Measurements from ENCODE around the gene SPRR5. TPM values are rescaled to one million over a fixed set of nuclear protein-coding genes. Genes with fewer than 3 reads are reported as not detected.

The SPRR5 gene
- total RNA-seq, 4 donors from 2014 or later: 41.5 to 137 (median 78.1) TPM

DNA sequence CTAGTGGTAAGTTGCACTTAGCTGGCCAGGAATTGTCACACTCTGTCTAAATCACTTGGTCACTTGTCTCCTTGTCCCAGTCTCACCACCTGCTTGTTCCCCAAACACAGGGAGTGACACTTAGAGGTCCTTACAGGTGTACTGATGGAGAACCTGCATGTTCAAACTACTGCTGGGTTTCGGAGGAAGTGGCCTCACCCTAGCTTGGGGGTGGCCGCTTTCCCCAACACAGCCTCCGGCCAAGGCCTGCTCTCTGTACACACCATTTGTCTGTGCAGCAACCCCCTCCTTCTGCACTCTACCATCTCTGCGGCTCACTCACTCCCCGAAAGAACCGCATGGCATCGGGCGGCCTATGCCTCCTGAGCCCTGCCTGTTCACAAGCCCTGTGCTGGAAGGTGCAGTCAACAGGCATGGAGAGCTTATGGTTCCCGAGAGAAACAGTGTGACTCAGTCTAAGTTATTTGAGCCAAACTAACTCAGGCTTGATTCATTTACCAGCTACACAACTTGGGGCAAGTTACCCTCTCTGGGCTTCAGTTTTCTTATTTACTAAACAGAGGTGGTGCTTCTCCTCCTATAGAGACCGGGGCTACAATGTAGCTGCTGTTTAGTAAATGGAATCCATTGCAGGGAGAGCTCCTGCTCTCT is 12.9 kb downstream of the SPRR5 start:
- WGBS, 2 donors: 89 to 91% methylated on average over 10 of the region's 10 CpGs
- no peak overlapping the region for H3K4me3 ChIP-seq (ENCODE audit: low read depth, poor library complexity, severe bottlenecking)
- intact Hi-C loops (cut with DNase I; ENCODE audit: low total_unique reads): no loop called here
- peak in 1 of 2 donors; percentile 70 for DNase-seq (ENCODE audit: low spot score in 2 of 2)
- TF ChIP-seq, protein P1, sequence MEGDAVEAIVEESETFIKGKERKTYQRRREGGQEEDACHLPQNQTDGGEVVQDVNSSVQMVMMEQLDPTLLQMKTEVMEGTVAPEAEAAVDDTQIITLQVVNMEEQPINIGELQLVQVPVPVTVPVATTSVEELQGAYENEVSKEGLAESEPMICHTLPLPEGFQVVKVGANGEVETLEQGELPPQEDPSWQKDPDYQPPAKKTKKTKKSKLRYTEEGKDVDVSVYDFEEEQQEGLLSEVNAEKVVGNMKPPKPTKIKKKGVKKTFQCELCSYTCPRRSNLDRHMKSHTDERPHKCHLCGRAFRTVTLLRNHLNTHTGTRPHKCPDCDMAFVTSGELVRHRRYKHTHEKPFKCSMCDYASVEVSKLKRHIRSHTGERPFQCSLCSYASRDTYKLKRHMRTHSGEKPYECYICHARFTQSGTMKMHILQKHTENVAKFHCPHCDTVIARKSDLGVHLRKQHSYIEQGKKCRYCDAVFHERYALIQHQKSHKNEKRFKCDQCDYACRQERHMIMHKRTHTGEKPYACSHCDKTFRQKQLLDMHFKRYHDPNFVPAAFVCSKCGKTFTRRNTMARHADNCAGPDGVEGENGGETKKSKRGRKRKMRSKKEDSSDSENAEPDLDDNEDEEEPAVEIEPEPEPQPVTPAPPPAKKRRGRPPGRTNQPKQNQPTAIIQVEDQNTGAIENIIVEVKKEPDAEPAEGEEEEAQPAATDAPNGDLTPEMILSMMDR (IDR thresholded peaks at IDR 0.05): no peak
- TF ChIP-seq POLR2A (IDR thresholded peaks at IDR 0.05): no peak

DNA sequence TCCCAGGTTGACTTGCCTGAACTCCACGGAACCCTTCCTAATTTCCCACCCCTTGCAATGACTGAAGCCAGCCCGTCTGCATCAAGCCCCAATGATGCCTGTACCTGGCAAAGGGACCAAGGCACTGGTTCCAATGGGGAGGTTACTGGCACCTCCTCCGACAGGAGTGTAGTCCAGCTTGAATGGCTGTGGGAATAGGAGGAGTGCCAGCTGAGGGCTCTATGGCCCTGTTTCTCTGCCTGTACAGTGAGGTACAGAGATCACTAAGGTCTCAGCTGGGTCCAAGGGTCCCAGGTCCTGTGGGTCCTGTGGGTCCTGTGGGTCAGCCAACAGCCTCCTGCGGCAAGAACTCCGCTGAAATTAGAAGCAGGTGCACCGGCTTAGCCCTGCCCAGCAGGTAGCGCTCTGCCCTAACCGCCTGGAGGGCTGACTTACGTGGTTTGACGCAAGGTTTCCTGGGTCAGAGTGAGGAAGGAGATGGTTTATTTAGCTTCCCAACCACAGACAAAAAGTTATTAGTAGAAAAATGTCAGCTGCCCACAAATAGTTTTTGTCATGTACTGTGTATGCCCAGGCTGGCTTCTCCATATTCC is 13.5 kb downstream of the SPRR5 start:
- WGBS, 2 donors: 60 to 69% methylated on average over 9 to 10 of the region's 10 CpGs
- no peak overlapping the region for H3K4me3 ChIP-seq (ENCODE audit: low read depth, poor library complexity, severe bottlenecking)
- intact Hi-C loops (cut with DNase I; ENCODE audit: low total_unique reads): no loop called here
- no peak for TF ChIP-seq POLR2A (IDR thresholded peaks at IDR 0.05)
- TF ChIP-seq, protein P1 (IDR thresholded peaks at IDR 0.05): no peak
- DNase-seq (ENCODE audit: low spot score in 2 of 2): peak in 1 of 2 donors; percentile 72

DNA sequence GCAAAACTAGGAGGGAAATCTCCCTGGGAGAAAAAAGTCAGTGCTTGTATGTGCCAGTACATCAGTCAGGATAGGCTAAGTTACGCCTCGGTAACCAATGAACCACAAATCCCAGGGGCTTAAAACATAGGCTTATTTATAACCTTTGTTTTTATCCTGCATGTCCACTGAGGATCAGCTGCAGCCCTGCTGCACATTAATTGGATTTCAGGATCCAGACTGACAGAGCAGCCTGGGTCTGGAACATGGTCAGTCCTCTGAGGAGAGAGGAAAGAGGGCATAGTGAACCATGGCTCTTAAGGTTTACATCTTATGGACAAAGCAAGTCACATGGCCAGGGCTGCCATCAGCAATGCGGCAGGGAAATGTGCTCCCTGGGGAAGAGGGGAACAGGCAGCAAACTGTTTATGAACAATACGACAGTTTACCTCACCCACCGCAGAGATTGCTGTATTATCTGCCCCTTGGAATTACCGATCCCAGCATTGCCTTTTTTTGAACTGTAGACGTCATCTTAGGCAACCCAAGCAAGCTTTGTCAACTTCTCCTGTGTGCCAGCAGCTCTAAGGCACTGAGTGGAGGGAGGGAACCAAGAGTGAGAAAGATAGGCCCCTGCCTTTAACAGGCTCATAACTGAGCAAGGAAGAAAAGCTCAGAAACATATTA is 14.4 kb downstream of the SPRR5 start:
- peak in 1 of 2 donors; percentile 52 for DNase-seq (ENCODE audit: low spot score in 2 of 2)
- no peak overlapping the region for H3K4me3 ChIP-seq (ENCODE audit: low read depth, poor library complexity, severe bottlenecking)
- intact Hi-C loops (cut with DNase I; ENCODE audit: low total_unique reads): no loop called here
- TF ChIP-seq, protein P1 (IDR thresholded peaks at IDR 0.05): no peak
- TF ChIP-seq POLR2A (IDR thresholded peaks at IDR 0.05): no peak
- 84 to 87% methylated on average over 7 of the region's 7 CpGs for WGBS, 2 donors

DNA sequence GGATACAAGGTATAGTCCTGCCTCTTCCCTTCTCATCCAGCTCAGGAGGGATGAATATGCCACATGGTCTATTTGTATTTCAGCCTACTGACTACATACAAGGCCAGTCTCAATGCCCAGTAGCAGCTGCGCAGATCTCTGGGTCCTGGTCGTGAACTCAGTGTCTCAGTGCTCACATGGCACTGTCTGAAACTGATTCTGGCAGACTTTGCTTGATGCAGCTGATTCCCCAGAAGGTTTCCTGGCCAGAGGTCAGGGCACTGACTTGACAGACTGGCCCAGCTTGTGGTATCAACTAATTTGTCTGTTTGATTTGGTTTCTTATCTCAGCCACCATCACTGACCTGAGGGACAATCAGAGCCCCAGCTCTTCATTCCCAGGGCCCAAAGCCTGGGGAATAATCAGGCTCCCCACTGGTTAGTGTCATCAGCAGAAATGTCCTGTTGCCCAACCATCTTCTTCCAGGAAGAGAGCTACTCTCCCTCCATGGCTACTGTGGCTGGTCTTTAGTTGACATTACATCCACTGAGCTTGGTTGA is 15.9 kb downstream of the SPRR5 start:
- 64 to 82% methylated on average over 2 of the region's 2 CpGs for WGBS, 2 donors
- TF ChIP-seq, protein P1 (IDR thresholded peaks at IDR 0.05): no peak
- TF ChIP-seq POLR2A (IDR thresholded peaks at IDR 0.05): no peak
- H3K4me3 ChIP-seq (ENCODE audit: low read depth, poor library complexity, severe bottlenecking): no peak overlapping the region
- intact Hi-C loops (cut with DNase I; ENCODE audit: low total_unique reads): no loop called here
- peak in 1 of 2 donors; percentile 54 for DNase-seq (ENCODE audit: low spot score in 2 of 2)

DNA sequence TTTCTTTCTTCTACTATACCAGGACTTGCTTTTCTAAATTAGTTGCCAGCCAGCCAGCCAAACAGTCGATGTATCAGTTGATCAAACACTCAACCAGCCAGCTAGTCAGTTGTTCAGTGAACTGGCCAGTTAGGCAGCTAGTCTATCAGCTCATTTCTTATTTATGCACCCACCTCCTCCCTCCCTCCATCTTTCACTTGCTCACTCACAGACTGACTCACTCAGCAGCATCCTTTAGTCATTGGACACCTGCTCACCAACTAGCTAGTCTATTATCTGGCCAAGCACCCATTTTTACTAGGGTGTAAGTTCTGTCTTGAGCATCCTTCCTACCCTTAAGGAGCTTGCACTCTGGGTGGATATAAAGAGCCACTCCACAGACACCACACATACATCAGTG is 17.5 kb downstream of the SPRR5 start:
- TF ChIP-seq POLR2A (IDR thresholded peaks at IDR 0.05): no peak
- TF ChIP-seq, protein P1 (IDR thresholded peaks at IDR 0.05): no peak
- intact Hi-C loops (cut with DNase I; ENCODE audit: low total_unique reads): no loop called here
- H3K4me3 ChIP-seq (ENCODE audit: low read depth, poor library complexity, severe bottlenecking): no peak overlapping the region
- 41 to 56% methylated on average over 1 of the region's 1 CpG for WGBS, 2 donors
- DNase-seq (ENCODE audit: low spot score in 2 of 2): peak in 1 of 2 donors; percentile 26
